SU-DHL-6 (cell line): ENCODE data around the gene CCM2.

Source experiments
- EZH2phosphoT487 ChIP-seq: fragments of 200-600 bp; sonication (generic), shearing (Covaris generic); conservative IDR thresholded peaks from 2 replicates; pipeline ENCODE4 v1.6.1; 2018; ENCODE audit warnings: mild to moderate bottlenecking, antibody characterized with exemption, low read length, moderate library complexity, mixed read lengths
- TF ChIP-seq, protein P1 (sequence below): fragments of 200-600 bp; sonication (generic); IDR thresholded peaks from one replicate; pipeline ENCODE4 v1.5.1; 2017; ENCODE audit warnings: antibody characterized with exemption, mild to moderate bottlenecking, low read length, moderate library complexity; ENCODE audit not compliant: insufficient read depth, poor library complexity, severe bottlenecking

GRCh38 chr7:44966731-44967538, 33.1 kb upstream of the CCM2 start:
- TF ChIP-seq, protein P1, sequence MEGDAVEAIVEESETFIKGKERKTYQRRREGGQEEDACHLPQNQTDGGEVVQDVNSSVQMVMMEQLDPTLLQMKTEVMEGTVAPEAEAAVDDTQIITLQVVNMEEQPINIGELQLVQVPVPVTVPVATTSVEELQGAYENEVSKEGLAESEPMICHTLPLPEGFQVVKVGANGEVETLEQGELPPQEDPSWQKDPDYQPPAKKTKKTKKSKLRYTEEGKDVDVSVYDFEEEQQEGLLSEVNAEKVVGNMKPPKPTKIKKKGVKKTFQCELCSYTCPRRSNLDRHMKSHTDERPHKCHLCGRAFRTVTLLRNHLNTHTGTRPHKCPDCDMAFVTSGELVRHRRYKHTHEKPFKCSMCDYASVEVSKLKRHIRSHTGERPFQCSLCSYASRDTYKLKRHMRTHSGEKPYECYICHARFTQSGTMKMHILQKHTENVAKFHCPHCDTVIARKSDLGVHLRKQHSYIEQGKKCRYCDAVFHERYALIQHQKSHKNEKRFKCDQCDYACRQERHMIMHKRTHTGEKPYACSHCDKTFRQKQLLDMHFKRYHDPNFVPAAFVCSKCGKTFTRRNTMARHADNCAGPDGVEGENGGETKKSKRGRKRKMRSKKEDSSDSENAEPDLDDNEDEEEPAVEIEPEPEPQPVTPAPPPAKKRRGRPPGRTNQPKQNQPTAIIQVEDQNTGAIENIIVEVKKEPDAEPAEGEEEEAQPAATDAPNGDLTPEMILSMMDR = no peak
- TF ChIP-seq EZH2phosphoT487 = no peak
